NCI-H146 treated with DMSO at 0.1 percent for 48 hours (cell line): ENCODE measurements around the gene FUT7.
"Not testable (repeated sequence)": the region's sequence is repeated elsewhere in the genome, so short reads cannot be mapped to it uniquely, and the experiment has no call there.

ENCODE experiments used
- DNase-seq: peaks from one replicate; lab custom pipeline; 2025; ENCODE audit not compliant: unreplicated experiment; lab: John Stamatoyannopoulos, UW

FUT7 gene

GRCh38 chr9:137066096-137066861 is 34.4 kb upstream of the FUT7 start:
- DNase-seq, result no peak

GRCh38 chr9:137065336-137065967 is 33.6 kb upstream of the FUT7 start:
- no peak for DNase-seq

- DNase-seq, result no peak
Measured at GRCh38 chr9:137064880-137065164, 32.9 kb upstream of the FUT7 start.

DNA sequence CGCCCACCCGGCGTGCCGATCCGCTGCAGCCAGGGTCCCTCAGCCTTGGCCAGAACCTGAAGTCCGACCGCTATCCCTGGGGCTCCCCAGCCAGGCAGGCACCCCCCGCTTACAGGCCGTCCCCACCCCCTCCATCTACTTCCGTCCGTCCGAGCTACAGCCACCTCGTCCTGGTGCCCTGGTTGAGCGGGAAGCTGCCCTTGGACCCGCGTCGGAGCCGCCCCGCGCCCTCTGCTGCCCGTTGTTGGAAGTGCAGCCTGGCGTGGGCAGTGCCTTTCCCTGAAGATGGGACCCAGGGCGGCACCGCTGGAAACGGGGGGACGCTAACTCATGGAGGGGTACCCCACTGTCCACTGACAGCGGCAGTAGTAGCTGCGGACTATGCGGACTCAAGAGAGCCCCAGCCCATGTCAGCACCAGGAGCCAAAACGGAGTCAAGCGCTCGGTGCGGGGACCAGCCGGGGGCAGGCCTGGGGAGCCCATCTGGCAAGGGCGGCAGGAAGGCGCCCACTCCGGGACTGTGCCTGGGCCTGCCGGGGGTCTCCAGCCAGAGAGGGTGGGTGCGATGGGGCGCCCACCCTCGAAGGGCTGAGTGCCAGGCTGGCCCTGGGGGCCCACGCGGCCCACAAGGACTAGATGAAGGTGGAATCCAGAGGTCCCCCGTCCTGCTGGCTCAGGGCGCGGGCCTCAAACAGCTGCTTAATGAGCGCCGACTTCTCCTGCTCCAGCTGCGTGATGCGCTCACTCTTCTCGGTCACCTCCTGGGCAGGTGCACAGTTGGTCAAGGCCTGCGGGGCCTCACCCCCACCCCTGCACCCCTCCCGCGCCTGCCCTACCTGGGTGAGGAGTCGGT is 32.4 kb upstream of the FUT7 start:
- DNase-seq, result peak; percentile 6

DNA sequence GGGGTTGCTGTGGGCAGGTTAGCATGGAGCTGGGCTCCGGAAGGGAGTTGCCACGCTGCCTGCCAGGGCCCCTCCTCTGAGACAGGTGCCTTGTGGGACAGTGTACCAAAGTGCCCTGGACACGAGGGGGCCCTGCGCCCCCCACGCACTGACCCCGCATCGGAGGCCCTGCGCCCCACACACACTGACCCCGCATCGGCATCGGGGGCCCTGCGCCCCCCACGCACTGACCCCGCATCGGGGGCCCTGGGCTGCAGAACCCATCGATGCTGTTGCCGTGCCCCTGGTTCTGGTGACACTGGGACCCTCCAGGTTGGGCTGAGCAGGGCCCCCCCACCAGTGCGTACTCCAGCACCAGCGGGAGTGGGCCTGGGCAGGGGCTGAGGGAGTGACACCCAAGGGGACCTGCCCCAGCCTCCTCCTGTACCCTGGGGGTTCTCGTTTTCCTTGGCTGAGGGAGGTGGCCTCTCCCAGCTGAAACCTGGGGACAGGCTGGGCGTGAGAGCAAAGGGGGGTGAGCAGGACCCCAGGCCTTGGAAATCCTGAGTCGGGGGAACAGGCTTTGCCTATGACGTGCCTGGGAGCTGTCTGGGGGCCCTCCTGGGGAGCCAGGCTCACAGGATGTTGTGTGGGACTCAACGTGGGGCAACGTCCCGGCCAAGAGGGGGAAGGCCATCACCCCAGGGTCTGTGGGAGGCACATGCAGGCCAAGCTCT is 31.6 kb upstream of the FUT7 start:
- no peak for DNase-seq

- DNase-seq, result not testable (repeated sequence)
Measured at GRCh38 chr9:137062798-137063197, 30.9 kb upstream of the FUT7 start.

DNA sequence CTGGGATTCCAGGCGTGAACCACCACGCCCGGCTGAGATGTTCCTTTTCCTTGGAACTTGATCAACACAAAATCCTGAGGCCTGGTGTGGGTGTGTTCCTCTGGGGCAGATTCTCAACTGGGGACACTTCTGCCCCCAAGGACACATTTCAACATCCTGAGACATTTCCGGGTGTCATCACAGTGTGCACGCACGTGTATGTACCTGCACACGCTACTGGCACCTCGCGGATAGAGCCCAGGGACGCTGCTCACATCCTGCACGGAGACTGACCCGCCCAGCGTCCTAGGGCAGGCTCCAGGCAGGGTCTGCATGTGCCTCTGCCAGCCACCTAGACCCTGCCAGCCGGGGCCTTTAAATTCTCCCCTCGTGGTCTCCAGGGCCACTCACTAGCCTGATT is 30.5 kb upstream of the FUT7 start:
- DNase-seq, result no peak

DNA sequence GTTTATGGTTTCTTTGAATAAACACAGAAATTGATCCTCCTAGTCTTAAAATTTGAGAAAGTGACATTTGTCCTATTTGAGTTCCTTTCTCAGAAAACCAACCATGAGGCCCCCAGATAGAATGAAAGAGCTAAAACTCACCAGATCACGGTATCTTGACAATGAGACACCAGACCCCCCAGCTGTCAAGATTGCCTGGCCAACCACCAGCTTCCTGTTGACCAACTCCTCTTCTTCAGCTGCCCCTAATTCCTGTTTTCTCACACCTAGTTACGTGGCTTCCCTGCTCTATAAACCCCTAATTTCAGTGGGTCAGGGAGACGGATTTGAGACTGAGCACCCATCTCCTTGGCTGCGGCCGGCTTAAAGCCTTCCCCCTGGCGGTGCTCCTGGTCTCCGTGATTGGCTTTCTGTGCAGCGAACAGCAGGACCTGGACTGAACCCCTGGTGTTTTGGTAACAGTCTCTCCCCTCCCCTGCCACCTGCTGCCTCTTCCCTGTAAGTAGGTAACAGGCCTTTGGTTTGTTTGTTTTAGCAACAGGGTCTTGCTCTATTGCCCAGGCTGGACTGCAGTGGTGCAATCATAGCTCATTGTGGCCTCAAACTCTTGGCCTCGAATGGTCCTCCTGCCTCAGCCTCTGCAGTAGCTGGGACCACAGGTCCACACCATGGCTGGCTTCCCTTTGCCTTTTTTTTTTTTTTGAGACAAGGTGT is 26.8 kb upstream of the FUT7 start:
- DNase-seq, result peak; percentile 38

DNA sequence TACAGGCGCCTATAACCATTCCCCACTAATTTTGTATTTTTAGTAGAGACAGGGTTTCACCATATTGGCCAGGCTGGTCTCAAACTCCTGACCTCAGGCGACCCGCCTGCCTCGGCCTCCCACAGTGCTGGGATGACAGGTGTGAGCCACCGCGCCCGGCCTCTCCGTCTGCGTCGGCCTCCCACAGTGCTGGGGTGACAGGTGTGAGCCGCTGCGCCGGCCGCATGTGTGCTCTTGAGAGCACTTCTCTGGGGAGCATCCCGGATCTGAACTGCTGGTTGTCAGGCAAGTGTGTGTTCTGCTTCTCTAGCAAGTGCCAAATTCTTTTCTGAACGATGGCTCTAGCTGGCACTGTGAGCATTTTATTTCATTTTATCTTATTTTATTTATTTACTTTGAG is 25.7 kb upstream of the FUT7 start:
- DNase-seq, result peak; percentile 16

- no peak for DNase-seq
Measured at GRCh38 chr9:137056739-137057415, 25.0 kb upstream of the FUT7 start.

- no peak for DNase-seq
Measured at GRCh38 chr9:137055385-137056364, 23.8 kb upstream of the FUT7 start.

GRCh38 chr9:137054932-137055384 is 23.1 kb upstream of the FUT7 start:
- no peak for DNase-seq

DNA sequence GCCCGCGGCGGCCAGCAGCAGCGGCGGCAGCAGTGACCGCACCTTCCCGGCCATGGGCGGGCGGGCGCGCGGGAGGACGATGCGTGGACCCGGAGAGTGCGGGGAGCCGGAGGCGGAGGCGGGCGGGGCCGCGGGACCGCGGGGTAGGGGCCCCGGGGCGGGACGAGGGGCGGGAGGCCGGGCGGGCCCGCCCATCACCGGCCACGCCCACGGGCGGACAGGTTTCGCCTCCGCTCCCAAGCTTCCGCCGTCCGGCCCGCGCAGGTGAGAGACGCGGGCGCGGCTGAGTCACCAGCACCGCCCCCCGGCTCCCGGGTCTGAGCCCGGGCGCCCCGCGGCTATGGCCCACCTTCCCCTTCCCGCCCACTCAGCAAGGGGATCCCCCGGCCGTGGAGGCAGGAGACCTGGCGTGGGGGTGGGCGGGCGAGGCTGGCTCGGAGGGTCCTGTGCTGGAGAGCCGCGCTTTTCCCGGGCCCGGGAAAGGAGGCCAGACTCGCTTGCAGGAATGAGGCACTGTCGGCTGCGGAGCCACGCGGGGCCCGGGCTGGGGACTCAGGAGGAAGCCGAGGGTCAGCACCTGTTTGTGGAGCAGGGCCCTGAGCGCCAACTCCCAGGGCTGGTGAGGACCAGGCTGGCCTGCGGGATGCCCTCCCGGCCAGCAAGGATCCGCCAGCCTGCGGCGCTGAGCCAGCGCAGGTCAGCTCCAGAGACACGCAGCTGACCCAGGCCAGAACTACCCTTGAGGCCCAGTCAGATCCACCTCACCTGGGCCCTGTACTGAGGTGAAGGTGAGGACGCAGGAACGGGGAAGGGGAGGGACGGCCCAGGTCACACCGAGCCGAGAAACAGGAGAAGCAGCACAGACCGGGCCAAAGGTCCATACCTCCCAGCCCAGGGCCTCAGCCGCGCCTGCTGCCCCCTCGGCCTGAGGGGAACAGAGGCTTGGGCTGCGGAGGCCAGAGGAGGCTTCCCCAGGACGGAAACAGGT is 22.4 kb upstream of the FUT7 start, which contains the start of gene ENTPD2:
Gene ENTPD2, minus strand, starts transcription at position 118 of the 988 bp plus-strand sequence. Its CDS starts 64 bp downstream, at position 54.
- DNase-seq, result no peak

DNA sequence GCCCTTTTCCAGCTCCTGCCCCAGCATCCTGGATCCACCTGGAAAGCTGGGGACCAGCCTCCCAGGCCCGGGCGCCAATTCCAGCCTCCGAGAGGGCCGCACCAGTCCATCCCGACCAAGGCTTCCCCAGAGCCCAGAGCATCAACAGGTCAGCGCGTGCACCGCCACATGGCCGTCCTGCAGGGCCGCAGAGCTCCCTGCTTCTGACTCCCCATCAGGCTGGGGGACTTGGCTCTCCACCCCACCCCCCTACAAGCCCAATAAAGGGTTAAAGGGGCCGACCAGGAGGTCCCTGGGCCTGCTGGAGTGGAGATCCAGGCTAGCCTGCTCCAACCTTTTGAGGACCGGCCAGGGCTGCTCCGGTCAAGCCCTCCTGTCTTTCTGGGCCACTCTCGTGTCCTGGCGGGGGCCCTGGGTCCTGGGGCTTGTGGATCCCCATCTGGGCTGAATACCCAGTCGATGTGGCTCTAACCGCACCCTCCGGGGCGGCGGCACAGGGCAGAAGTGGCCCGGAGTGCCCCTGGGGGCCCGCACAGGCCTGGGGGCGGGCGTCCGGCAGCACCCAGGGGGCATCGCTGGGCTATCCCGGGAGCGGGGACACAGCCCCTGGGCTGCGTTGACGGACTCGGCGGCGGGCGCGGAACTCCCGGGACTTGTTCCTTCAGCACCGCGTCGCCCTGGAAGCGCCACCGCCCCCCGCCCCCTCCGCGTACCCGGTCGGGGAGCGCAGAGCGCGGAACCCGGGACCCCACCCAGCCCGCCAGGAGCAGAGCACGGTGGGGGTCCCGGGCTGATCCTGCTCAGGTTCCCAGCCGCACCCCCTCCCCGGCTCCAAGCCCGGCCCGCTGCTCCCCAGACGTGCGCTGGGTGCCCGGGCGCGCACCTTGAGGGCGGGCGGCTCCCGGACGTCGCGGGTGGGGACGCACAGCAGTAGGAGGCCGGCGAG is 21.4 kb upstream of the FUT7 start:
- DNase-seq, result no peak

- DNase-seq, result no peak
Measured at GRCh38 chr9:137052293-137052692, 20.4 kb upstream of the FUT7 start.

- no peak for DNase-seq
Measured at GRCh38 chr9:137051145-137051724, 19.3 kb upstream of the FUT7 start.
